ENCODE measurements around the gene TP53INP2.
"Not testable (repeated sequence)": the region's sequence is repeated elsewhere in the genome, so short reads cannot be mapped to it uniquely, and the experiment has no call there.

Gene TP53INP2, protein sequence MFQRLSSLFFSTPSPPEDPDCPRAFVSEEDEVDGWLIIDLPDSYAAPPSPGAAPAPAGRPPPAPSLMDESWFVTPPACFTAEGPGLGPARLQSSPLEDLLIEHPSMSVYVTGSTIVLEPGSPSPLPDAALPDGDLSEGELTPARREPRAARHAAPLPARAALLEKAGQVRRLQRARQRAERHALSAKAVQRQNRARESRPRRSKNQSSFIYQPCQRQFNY

DNA sequence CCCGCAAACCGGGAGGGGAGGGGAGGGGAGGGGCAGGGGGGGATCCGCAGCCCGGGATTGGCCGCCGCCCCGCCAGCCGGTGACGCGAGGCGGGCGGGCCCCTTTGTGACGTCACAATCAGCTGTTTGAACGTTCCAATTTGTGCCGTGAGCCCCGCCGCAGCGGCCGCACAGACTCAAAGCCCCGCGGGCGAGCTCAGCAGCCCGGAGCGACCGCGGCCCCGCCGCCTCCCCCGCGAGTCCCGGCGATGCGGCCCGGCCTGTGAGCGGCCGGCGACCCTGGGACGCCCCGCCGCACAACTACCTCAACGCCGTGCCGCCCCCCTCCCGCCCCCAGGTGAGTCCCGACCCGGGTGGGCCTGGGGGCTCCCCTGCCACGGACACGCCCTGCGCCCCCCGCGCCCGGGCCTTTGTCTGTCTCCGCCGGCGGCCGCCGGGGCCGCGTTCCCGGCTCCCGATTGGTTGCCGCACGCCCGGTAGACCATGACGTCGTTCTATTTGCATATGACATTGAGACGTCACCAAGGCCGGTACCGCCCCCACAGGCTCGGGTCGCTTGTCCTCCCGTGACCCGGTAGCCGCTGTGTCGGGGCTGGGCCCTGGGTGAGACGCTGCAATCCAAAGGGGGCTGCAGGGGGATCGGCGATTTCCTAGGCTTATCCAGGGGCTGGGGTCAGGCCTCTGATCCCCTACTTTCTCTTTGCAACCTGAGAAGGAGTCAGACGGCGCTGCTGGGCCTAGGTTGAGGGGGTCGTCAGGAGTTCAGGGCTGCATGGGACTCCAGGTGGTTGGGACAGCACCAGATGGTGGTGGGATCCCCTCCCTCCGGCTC lies at the start of gene TP53INP2:
Gene TP53INP2, plus strand, starts transcription at position 168 of the 831 bp plus-strand sequence. CDS start 4,396 bp downstream, outside the sequence.
- no peak for FAIRE-seq

DNA sequence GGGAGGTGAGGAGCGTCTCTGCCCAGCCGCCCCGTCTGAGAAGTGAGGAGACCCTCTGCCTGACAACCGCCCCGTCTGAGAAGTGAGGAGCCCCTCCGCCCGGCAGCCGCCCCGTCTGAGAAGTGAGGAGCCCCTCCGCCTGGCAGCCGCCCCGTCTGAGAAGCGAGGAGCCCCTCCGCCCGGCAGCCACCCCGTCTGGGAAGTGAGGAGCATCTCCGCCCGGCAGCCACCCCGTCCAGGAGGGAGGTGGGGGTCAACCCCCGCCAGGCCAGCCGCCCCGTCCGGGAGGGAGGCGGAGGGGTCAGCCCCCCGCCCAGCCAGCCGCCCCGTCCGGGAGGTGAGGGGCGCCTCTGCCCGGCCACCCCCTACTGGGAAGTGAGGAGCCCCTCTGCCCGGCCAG lies 45.5 kb upstream of the TP53INP2 start:
- FAIRE-seq, result not testable (repeated sequence)

DNA sequence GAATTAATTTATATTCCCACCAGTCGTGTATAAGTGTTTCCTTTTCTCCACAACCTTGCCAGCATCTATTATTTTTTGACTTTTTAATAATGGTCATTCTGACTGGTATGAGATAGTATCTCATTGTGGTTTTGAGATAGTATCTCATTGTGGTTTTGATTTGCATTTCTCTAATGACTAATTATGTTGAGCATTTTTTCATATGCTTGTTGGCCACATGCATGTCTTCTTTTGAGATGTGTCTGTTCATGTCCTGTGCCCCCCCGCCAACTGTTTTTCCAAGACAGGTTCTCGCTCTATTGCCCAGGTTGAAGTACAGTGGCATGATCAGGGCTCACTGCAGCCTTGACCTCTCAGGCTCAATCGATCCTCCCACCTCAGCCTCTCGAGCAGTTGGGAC lies 42.3 kb upstream of the TP53INP2 start:
- FAIRE-seq, result not testable (repeated sequence)

DNA sequence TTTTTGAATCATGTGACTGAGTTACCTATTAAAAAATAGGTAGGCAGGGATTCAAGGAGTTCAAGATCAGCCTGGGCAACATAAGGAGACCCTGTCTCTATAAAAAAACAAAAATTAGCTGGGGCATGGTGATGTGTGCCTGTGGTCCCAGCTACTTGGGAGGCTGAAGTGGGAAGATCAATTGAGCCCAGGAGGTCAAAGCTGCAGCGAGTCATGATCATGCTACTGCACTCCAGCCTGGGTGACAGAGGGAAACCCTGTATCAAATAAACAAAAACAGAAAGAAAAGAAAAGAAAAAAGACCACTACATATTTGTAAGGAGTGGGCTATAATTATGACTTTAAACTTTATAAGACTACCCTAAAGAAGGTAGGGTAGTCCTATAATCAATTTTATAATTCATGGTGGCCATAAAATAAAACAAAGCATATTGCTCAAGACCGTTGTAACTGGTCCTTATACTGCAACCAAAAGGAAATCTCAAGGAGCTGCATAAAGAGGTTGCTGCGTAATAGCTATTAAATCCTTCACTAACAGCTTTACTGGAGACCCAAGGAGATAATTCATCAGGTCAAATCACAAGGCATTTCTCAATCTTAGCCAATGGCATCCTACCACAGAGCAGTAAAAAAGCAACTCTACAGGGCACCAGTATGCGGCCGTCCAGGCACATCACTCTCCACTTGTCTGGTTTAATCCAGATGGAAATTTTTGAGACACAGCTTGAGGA lies 40.8 kb upstream of the TP53INP2 start:
- FAIRE-seq, result no peak

DNA sequence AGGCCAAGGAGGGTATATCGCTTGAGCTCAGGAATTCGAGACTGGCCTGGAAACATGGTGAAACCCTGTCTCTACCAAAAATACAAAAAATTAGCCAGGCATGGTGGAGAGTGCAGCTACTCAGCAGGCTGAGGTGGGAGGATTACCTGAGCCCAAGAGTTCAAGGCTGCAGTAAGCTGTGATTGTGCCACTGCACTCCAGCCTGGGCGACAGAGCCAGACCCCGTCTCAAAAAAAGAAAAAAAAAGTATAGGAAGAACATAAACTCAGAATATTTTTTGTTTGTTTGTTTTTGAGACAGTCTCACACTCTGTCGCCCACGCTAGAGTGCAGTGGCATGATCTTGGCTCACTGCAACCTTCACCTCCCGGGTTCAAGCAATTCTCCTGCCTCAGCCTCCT lies 39.4 kb upstream of the TP53INP2 start:
- FAIRE-seq, result not testable (repeated sequence)

DNA sequence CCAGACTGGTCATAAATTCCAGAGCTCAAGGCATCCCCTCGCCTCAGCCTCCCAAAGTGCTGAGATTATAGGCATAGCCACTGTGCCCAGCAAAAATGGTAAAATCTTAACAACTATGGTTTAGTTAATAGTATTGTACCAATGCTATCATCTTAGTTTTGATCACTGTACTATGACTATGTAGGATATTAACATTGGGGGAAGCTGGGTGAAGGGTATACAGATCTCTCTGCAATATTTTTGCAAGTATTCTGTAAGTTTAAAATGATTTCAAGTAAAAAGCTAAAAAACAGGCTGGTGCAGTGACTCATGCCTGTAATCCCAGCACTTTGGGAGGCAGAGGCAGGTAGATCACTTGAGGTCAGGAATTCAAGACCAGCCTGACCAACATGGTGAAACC lies 35.0 kb upstream of the TP53INP2 start:
- no peak for FAIRE-seq

DNA sequence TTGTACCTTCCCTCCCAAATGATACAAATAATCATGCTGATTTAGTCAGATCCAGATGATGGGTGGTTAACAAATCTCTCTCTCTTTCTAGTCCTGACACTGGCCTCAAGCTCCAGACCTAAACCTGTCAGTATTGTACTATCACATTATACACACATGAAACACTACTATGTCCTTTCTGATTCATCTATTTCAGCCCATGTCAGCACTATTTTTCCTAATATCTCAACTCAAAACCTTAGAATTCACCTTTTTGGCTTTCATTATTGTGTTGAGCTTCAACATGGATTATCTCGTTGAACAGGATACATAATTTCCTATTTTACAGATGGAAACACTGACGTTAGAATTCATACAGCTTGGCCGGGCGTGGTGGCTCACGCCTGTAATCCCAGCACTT lies 30.7 kb upstream of the TP53INP2 start:
- no peak for FAIRE-seq

DNA sequence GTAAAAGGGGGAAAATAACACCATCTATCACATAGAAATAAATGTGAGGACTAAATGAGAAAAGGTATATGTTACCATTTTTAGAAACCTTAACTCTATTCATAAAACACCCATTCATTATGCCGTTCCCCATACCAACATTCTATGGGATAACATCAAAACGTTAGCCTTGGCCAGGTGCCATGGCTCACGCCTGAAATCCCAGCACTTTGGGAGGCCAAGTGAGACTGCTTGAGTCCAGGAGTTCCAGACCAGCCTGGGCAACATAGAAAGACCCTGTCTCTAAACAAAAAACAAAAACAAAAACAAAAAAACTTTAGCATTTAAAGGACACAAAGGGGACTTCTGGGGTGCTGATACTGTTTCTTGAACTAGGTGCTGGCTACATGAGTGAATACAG lies 28.6 kb upstream of the TP53INP2 start:
- no peak for FAIRE-seq

DNA sequence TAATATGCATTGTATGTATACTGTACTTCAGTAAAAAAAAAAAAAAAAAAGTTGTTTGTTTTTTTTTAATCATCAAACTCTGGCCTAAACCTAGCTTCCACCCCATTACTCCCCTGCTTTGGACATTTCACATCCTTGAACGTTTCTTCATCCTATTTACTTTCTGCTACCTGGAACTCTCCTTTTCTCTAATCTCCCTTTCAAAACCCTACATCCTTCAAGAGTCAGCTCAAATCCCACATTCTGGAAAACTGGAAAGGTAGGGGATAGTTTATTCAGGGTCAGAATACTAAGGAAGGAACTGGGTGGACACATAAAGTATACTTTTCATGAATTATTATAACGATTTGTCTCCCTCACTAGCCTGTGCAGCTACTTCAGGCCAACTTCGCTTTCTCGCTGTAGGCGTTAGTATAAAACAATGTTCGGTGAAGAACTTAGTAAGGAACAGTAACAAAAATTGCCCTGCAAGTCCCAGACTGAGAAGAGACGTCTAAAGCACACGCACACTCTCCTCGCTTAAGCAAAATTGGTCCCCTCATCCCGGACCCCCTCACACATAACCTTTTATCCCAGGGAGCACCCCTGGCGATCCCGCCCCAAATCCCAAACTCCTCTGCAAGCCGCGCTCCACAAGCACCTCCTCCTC lies 28.0 kb upstream of the TP53INP2 start:
- no peak for FAIRE-seq

DNA sequence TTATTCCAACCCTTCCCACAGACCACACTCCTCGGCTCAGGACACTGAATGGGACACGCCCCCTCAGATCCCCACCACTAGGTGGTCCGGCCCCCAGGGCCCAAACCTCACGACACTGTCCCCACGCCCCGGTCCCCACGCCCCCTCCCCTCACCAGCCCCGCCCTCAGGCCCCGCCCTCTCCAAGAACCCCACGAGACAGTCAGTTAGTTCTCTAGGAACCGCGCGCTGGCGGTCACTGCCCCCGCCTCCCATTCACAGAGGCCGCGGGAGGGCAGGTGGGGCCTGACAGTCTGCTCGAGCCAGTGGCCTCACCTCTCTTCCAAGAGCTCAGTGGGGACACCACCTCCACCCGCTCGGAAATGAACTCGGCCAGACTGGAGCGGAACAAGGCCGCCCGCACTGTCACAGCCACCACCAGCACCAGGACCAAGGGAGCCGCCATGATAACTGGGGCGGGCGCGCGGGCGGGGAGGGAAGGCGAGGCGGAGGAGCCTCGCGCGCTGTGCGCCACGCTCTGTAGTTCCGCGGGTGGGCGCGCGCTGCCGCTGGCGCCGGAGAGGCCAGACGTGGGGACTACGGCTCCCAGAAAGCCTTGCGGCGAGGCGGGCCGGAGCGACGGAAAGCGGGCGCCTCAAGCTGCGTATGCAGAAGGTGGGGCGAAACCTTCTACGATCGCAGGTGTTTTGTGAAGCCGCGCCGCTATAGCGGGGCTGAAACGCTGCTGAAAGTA lies 27.3 kb upstream of the TP53INP2 start, which contains the start of gene PIGU:
Gene PIGU, minus strand, starts transcription at position 451 of the 732 bp plus-strand sequence. Its CDS starts 7 bp downstream, at position 444.
- FAIRE-seq, result no peak

DNA sequence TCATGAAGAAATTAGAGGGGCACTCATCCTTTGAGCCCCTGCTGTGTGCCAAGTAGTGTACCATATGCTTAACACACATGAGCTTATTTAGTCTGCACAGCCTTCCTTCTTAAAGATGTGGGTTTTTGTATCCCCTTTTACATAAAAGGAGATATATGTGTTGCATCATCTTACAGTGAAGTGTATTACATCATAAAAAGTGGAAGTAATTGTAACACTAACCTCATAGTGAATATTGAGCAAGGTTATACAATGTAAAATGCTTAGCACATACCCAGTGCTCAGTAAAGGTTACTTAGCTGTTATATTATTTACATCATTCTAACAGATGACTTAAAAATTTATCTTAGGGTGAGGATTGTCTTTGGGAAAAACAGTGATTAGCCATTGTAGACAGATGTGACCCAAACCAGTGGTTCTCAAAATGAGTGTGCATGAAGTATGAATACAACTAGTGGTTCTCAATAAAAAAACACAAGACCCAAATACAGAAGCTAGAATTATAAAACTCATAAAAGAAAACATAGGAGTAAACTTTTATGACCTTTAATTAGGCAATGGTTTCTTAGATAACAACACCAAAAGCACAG lies 23.5 kb upstream of the TP53INP2 start:
- no peak for FAIRE-seq

DNA sequence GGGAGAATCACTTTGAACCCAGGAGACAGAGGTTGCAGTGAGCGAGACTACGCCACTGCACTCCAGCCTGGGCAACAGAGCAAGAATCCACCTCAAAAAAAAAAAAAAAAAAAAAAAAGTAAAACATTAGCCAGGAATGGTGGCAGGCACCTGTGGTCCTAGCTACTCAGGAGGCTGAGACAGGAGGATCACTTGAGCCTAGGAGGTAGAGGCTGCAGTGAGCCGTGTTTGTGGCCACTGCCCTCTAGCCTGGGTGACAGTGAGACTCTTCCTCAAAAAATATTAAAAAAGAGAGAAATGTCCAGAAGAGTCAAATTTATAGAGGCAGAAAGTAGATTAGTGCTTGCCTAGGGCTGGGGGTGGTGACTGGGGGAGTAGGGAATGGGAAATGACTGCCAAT lies 20.5 kb upstream of the TP53INP2 start:
- no peak for FAIRE-seq

DNA sequence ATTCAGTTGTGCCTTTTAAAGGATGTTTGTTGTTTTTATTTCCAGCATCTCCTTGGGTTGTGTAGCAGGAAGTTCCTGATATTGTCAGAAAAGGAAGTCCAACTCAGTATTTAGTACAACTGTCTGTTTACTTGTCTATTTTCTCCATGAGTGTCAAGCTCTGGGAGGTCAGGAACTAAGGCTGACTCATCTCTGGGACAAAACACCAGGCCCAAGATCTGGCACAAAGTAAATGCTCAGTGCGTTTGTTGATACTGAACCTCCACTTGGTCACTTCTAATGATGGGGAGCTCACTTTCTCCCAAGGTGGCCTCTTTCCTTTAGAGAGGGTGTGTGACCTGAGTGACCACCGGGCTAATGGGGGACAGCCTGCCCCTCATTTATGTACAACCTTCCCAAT lies 14.7 kb upstream of the TP53INP2 start:
- FAIRE-seq, result no peak

DNA sequence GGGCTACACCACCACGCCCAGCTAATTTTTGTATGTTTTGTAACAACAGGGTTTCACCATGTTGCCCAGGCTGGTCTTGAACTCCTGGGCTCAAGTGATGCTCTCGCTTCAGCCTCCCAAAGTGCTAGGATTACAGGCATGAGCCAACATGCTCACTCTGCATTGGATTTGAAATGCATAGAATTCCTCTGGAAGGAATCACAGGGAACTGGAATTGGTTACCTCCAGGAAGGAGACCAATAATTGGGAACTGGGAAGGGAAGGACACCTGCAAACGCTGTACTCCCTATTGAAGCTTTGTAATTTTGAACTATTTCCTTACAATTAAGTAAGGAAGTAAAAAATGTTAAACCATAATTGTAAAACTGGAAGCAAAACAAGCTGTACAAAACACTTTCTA lies 12.3 kb upstream of the TP53INP2 start:
- FAIRE-seq, result no peak

DNA sequence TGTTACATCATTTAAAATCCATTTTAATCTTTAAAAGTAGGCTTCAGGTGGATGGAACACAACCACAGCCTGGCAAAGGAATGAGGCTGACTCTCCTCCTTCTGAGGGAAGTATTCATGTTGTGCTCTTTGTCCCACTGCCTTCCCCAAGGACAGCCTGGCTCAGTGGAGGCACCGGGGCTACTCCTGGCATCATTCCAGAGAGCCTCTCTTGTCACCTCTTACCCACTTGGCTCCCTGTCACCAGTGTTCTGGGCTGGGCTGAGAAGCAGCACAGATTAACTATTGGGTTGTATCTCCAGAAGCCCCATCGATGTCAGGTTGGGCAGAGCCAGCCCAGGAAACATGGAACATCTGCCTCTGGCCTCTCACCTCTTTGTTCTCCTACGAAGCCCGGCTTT lies 10.7 kb upstream of the TP53INP2 start:
- no peak for FAIRE-seq

DNA sequence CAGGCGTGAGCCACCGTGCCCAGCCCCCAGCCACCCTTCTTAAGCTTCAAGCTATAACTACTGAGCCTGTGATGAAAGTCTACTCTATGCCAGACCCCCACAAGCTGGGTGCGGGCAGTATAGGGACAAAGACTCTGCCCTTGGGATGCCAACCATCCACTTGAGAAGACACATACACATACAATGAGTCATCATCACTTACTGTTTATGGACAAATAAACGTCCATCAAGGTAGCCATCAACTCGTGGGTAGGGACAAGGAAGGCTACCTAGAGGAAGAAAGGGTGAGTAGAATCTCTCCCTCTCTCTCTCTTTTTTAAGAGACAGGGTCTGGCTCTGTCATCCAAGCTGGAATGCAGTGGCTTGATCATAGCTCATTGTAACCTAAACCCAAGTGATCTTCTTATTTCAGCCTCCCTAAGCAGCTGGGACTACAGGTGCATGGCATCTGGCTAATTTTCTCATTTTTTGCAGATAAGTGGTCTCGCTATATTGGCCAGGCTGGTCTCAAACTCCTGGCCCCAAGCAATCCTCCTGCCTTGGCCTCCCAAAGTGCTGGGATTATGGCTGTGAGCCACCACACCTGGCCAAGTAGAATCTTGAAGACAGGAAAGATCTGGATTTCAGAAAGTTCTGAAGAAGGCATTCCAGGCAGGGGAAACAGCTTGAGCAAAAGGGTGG lies 2.6 kb upstream of the TP53INP2 start:
- FAIRE-seq, result no peak

DNA sequence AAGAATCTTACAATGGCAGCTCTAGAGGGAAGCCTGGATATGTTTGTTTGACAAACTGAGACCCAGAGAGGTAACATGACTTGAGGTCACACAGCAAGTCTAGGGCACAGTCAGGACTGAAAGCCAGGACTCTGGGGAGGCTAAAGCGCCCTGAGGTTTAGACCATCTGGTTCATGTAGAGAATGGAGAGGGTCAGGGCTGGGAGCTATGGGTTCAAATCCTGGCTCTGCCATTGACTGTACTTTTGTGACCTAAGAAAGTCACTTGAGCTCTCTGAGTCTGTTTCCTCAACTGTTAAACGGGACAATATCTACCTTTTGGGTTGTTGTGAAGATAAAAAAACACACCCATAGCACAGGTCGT lies 1.1 kb upstream of the TP53INP2 start:
- FAIRE-seq, result no peak

DNA sequence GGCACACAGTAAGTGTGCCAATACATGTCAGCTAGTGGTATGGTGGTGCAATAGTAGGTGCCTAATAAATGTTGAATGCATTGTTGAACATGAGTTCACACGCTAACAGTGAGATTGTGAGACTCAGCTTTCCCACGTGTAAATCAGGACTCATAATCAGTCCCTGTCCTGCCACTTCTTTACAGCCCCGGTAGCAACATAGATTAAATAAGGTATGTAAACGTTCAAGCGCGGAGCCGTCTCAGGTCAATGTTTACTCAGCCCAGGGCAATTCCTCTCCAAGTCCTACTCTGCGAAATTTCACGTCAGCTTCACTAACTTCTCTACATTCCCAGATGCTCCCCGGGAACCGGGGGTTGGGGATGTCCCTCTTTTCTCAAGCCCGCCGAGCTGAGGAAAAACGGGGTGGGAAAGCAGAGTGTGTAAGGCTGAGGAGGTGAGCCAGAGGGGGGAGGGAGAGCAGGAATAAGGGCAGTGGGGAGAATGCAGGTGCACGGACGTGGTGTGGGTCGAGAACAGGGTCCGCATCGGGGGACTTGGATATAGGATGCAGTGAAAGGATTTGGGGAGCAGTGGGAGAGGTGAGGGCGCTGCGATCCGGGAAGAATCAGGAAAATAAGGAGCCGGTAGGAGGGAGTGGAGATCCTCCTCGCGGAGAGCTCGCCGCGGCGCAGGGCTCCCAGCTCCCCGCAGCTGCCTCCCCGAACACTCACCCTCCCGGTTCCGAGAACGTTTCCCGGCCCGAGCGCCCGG lies 544 bp upstream of the TP53INP2 start:
- no peak for FAIRE-seq

DNA sequence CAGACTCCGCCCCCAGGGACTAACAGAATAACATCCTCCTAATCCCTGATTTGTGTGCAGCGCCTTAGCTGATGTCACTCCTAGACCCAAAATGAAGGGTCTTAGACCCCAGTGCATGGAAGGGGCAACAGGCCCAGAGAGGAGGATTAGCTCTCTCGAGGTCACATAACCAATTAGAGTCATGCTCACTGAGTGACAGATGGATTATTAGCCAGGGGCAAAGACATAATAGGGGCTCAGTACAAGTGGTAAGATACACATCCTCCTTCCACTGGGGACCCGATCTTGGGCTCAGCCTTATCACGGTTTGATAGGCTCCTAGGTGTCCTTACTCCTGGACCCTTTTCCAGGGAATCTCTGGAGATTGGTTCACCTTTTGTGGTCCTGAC lies 858 bp downstream of the TP53INP2 start:
- no peak for FAIRE-seq

DNA sequence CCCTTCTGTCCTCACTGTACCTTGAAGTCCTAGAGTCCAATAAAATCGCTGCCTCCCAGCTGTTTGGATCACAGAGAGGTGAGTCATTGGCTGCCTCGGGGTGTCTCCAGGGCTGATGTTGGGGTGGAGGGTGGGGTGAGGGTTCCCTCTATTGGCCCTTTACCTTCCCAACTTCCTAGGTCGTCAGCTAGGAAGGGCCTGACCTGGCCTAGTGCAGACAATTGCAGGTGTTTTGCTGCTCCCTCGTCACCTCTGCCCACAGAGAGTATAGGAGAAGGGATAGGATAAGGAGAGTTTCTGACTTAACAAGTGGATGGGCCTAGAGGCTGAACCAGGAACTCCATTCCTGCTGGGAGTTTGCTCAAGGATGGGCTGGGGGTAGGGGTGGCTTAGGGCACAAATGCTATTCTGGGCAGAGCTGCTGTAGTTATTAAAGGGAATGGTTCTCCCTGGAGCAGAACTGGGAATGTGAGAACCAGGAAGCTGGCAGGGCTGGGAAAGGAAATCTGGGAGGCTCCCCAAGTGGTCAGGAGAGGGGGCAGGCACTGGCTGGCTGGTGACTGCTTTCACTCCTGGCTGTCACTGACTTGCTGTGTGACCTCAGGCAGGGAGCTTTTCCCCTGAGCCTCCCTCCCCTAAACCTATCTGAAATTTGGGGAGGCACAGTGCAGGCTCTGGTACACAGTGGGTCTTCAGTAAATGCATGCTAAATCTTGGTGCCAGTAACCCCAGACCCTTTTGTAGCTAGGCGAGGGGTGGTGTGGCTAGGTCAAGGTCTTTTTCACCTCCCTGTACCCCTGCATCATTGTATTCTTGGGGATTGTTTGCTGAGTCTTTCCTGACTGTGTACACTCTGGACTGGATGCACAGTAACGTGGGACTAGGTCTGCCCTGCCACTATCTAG lies 1.5 kb downstream of the TP53INP2 start:
- no peak for FAIRE-seq
